MG63 (cell line): ENCODE results near the gene ANXA1. TPM values are rescaled to one million over a fixed set of nuclear protein-coding genes. Genes with fewer than 3 reads are reported as not detected.

ENCODE experiments used
- total RNA-seq: library from RNA; depleted of rRNA; stranded (reverse); fragments of >200 nt; shearing (Covaris generic); gene quantifications from 2 replicates; pipeline ENCODE4 v1.2.3, GENCODE V29; 2014; ENCODE audit warnings: low replicate concordance; rRNA removed

The ANXA1 gene
- total RNA-seq, 1 experiment from 2014 or later, result 531 TPM

Other genes with a start within 250 kb of the ANXA1 start
- gene ALDH1A1, start 198.8 kb upstream of the ANXA1 start, total RNA-seq, result not detected in 2 replicates